Measurements from ENCODE around the gene SETD2. TPM values are rescaled to one million over a fixed set of nuclear protein-coding genes. Genes with fewer than 3 reads are reported as not detected.
A peak's percentile ranks its signal among the peaks of the same experiment; 100 is the strongest.

SETD2 gene
- total and polyA plus RNA-seq, 2 donors from 2014 or later: 10.5 to 49.9 TPM

- FAIRE-seq: no peak
- TF ChIP-seq, protein P1, sequence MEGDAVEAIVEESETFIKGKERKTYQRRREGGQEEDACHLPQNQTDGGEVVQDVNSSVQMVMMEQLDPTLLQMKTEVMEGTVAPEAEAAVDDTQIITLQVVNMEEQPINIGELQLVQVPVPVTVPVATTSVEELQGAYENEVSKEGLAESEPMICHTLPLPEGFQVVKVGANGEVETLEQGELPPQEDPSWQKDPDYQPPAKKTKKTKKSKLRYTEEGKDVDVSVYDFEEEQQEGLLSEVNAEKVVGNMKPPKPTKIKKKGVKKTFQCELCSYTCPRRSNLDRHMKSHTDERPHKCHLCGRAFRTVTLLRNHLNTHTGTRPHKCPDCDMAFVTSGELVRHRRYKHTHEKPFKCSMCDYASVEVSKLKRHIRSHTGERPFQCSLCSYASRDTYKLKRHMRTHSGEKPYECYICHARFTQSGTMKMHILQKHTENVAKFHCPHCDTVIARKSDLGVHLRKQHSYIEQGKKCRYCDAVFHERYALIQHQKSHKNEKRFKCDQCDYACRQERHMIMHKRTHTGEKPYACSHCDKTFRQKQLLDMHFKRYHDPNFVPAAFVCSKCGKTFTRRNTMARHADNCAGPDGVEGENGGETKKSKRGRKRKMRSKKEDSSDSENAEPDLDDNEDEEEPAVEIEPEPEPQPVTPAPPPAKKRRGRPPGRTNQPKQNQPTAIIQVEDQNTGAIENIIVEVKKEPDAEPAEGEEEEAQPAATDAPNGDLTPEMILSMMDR (IDR thresholded peaks at IDR 0.05; ENCODE audit: borderline replicate concordance, extremely low read depth, insufficient read depth): no peak
- Histone ChIP-seq H3K4me3 (ENCODE audit: low read length in 3 of 3) (no peak overlapping the region), H3K9me3 (ENCODE audit: control insufficient read depth in 2 of 3, insufficient read depth in 1 of 3, low read length in 3 of 3) (no peaks in the 10 kb centered on the region), H3K36me3 (ENCODE audit: control insufficient read depth in 2 of 3, insufficient read depth in 3 of 3, low read length in 3 of 3) (peaks cover 0 to 14% (median 10%) of the 10 kb centered on the region in 3 donors), H3K27ac (ENCODE audit: low read depth in 2 of 2, low read length in 2 of 2) (no peak overlapping the region), H3K27me3 (ENCODE audit: control insufficient read depth, insufficient read depth, low read length) (no peaks in the 10 kb centered on the region), H3K9ac (ENCODE audit: low read length in 3 of 3) (no peak overlapping the region), H3K4me1 (ENCODE audit: control insufficient read depth in 2 of 3, insufficient read depth in 2 of 3, low read depth in 1 of 3, low read length in 3 of 3) (peaks cover 0 to 6% (median 0%) of the 10 kb centered on the region in 3 donors)
- DNase-seq: peak in 2 of 5 donors; percentile 61 to 66
- intact Hi-C loops (cut with DNase I): no loop called here
Measured at GRCh38 chr3:47008234-47008796, 155.6 kb downstream of the SETD2 start.

DNA sequence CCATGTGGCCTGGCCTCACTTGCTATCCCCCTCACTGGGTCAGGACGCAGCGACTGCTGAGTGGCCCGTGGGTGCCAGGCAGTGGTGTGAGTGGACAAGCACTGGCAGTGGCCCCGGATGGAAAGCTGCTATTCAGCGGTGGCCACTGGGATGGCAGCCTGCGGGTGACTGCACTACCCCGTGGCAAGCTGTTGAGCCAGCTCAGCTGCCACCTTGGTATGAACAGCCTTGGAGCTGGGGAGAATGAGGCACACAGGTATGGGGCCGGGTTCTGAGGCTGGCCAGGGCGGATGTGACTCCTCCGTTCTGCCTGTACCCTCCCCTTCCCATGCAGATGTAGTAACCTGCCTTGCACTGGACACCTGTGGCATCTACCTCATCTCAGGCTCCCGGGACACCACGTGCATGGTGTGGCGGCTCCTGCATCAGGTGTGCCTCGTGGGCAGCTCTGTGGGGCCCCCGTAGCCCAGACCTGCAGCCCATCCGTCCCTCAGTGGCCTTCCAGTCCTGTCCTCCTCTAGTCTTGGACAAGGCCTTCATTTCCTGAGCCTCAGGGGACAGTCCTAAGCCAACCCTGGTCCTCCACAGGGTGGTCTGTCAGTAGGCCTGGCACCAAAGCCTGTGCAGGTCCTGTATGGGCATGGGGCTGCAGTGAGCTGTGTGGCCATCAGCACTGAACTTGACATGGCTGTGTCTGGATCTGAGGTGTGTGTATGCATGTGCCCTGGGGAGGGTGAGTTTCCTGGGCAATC lies 156.3 kb downstream of the SETD2 start:
- H3K36me3 ChIP-seq (ENCODE audit: control insufficient read depth in 2 of 3, insufficient read depth in 3 of 3, low read length in 3 of 3): peaks cover 0 to 14% (median 10%) of the 10 kb centered on the region in 3 donors
- TF ChIP-seq, protein P1 (IDR thresholded peaks at IDR 0.05; ENCODE audit: borderline replicate concordance, extremely low read depth, insufficient read depth): no peak
- DNase-seq (peak in 2 of 5 donors; percentile 46 to 77), FAIRE-seq (no peak)
- peaks cover 0 to 6% (median 0%) of the 10 kb centered on the region in 3 donors for H3K4me1 ChIP-seq (ENCODE audit: control insufficient read depth in 2 of 3, insufficient read depth in 2 of 3, low read depth in 1 of 3, low read length in 3 of 3)
- intact Hi-C loops (cut with DNase I): no loop called here
- H3K9ac ChIP-seq (ENCODE audit: low read length in 3 of 3): no peak overlapping the region
- H3K27me3 ChIP-seq (ENCODE audit: control insufficient read depth, insufficient read depth, low read length): no peaks in the 10 kb centered on the region
- H3K9me3 ChIP-seq (ENCODE audit: control insufficient read depth in 2 of 3, insufficient read depth in 1 of 3, low read length in 3 of 3): no peaks in the 10 kb centered on the region
- no peak overlapping the region for H3K4me3 ChIP-seq (ENCODE audit: low read length in 3 of 3)
- H3K27ac ChIP-seq (ENCODE audit: low read depth in 2 of 2, low read length in 2 of 2): no peak overlapping the region

DNA sequence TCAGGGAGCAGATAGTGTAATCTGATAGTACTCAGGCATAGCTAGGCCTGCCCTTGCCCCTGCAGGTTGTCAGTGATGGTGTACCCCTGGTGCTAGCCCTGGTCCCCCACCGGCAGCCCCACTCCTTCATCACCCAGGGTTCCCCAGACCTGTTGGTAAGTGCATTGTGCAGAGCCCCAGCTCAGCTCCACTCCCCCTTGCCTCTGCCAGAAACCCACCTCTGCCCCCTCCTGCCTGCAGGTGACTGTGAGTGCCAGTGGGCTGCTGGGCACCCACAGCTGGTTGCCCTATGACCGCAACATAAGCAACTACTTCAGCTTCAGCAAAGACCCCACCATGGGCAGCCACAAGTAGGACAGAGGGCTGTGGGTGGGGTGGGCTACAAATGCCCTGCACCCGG lies 156.9 kb downstream of the SETD2 start:
- DNase-seq (peak in 1 of 5 donors; percentile 38), FAIRE-seq (no peak)
- intact Hi-C loops (cut with DNase I): no loop called here
- no peaks in the 10 kb centered on the region for H3K9me3 ChIP-seq (ENCODE audit: control insufficient read depth in 2 of 3, insufficient read depth in 1 of 3, low read length in 3 of 3)
- peaks cover 0 to 6% (median 0%) of the 10 kb centered on the region in 3 donors for H3K4me1 ChIP-seq (ENCODE audit: control insufficient read depth in 2 of 3, insufficient read depth in 2 of 3, low read depth in 1 of 3, low read length in 3 of 3)
- TF ChIP-seq, protein P1 (IDR thresholded peaks at IDR 0.05; ENCODE audit: borderline replicate concordance, extremely low read depth, insufficient read depth): no peak
- H3K9ac ChIP-seq (ENCODE audit: low read length in 3 of 3): no peak overlapping the region
- H3K27ac ChIP-seq (ENCODE audit: low read depth in 2 of 2, low read length in 2 of 2): no peak overlapping the region
- peaks cover 0 to 16% (median 10%) of the 10 kb centered on the region in 3 donors for H3K36me3 ChIP-seq (ENCODE audit: control insufficient read depth in 2 of 3, insufficient read depth in 3 of 3, low read length in 3 of 3)
- no peaks in the 10 kb centered on the region for H3K27me3 ChIP-seq (ENCODE audit: control insufficient read depth, insufficient read depth, low read length)
- H3K4me3 ChIP-seq (ENCODE audit: low read length in 3 of 3): no peak overlapping the region

Measured in kidney (tissue), 14 donors.